ENCODE results near the gene MAP2K6.

- TF ChIP-seq SUZ12 (IDR thresholded peaks at IDR 0.05) (no peak), HDGF (IDR thresholded peaks at IDR 0.05; ENCODE audit: borderline replicate concordance) (no peak), FOXM1 (IDR thresholded peaks at IDR 0.05; ENCODE audit: borderline replicate concordance) (no peak), FOXK2 (IDR thresholded peaks at IDR 0.05) (no peak), BHLHE40 (IDR thresholded peaks at IDR 0.05; ENCODE audit: borderline replicate concordance) (no peak)
Measured at GRCh38 chr17:69470702-69471101, 56.2 kb downstream of the MAP2K6 start.
